Gastrocnemius medialis (tissue), 4 donors: Measurements from ENCODE around the gene CYSRT1.

Experiments
- POLR2A ChIP-seq, 2 donors: fragments of 450-650 bp; IDR thresholded peaks; one replicate each; pipeline ENCODE4 v1.6.1; 2017; ENCODE audit warnings: antibody characterized with exemption in 2 of 2, mild to moderate bottlenecking in 2 of 2, moderate library complexity in 2 of 2
- TF ChIP-seq, protein P1 (sequence below), 5 experiments: fragments of 450-650 bp in 3 of 5; fragments of 200-600 bp in 2 of 5; sonication (generic) in 2 of 5; IDR thresholded peaks in 4 of 5; conservative IDR thresholded peaks in 1 of 5; 1 replicate in 4 of 5; 2 replicates in 1 of 5; pipeline ENCODE4 v1.5.1; 2016 to 2019; ENCODE audit warnings: antibody characterized with exemption in 5 of 5, mild to moderate bottlenecking in 3 of 5, moderate library complexity in 3 of 5

DNA sequence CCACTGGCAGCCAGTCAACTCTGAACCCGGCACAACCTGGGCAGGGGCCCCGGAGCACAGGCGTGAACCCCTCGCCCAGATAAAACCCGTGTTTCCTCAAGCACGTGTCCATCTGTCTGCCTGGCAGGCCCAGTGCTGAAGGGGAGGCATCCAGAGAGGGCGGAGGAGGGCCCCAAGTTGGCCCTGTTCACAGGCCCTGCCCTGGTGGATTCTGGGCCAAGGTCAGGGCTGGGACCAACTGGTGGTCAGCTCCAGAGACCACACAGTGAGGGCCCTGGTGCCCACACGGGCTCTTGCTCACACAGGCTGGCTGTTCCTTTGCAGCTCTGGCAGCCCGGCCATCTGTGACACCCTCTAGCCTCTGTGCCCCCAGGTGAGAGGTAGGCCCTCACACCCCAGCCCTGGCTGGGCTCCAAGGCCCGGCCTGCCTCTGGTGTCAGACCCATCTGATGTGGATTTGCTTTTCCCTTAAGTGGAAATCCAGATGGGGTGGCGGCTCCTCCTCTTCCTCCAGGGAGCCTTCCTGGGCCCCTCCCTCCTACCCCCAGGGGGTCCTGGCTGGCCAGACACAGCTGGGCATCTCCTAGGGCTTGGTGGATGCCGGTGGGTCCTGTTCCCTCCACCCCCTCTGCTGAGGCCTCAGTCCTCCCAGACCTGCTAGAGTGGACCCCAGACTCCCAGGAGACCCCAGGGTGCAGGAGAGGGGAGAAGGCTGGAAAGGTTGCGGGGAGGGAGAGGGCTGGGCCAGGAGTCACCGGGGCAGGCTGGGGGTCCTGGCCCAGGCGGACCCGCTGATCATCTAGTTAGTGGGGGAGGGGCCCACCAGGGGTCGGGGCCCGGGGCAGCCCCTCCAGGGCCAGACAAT lies 25.6 kb downstream of the CYSRT1 start:
- TF ChIP-seq POLR2A (IDR thresholded peaks at IDR 0.05), result no peak
- TF ChIP-seq, protein P1, sequence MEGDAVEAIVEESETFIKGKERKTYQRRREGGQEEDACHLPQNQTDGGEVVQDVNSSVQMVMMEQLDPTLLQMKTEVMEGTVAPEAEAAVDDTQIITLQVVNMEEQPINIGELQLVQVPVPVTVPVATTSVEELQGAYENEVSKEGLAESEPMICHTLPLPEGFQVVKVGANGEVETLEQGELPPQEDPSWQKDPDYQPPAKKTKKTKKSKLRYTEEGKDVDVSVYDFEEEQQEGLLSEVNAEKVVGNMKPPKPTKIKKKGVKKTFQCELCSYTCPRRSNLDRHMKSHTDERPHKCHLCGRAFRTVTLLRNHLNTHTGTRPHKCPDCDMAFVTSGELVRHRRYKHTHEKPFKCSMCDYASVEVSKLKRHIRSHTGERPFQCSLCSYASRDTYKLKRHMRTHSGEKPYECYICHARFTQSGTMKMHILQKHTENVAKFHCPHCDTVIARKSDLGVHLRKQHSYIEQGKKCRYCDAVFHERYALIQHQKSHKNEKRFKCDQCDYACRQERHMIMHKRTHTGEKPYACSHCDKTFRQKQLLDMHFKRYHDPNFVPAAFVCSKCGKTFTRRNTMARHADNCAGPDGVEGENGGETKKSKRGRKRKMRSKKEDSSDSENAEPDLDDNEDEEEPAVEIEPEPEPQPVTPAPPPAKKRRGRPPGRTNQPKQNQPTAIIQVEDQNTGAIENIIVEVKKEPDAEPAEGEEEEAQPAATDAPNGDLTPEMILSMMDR (IDR thresholded peaks at IDR 0.05 in 4 of 5, conservative IDR thresholded peaks at IDR 0.05 in 1 of 5), result no peak
